Measurements from ENCODE around the gene TMEM119. TPM values are rescaled to one million over a fixed set of nuclear protein-coding genes. Genes with fewer than 3 reads are reported as not detected.
"Not testable (repeated sequence)": the region's sequence is repeated elsewhere in the genome, so short reads cannot be mapped to it uniquely, and the experiment has no call there.

The TMEM119 gene
- total and polyA plus RNA-seq, 12 donors: 3.1 to 14.8 (median 6.6) TPM

GRCh38 chr12:108577458-108577857, 20.4 kb downstream of the TMEM119 start:
- no peak overlapping the region for H3K4me3 ChIP-seq
- H3K27ac ChIP-seq: no peak overlapping the region
- TF ChIP-seq POLR2A (IDR thresholded peaks at IDR 0.05) (no peak), CTCF (IDR thresholded peaks at IDR 0.05) (no peak)
- no peaks in the 10 kb centered on the region for H3K9me3 ChIP-seq (replicated peaks in 1 of 3)
- no peak for DNase-seq
- H3K27me3 ChIP-seq: no peaks in the 10 kb centered on the region
- no peaks in the 10 kb centered on the region for H3K4me1 ChIP-seq (replicated peaks in 1 of 2)
- intact Hi-C loops (cut with DNase I): loop anchor here in 1 of 2 donors (10.0 kb wide), 1 partner anchor 237 kb away; no protein-coding TSS in a partner anchor
- no peaks in the 10 kb centered on the region for H3K36me3 ChIP-seq (replicated peaks in 1 of 2)

GRCh38 chr12:108576660-108577234, 21.1 kb downstream of the TMEM119 start:
- Histone ChIP-seq H3K4me3 (no peak overlapping the region), H3K27me3 (no peaks in the 10 kb centered on the region), H3K9me3 (replicated peaks in 1 of 3) (no peaks in the 10 kb centered on the region), H3K36me3 (replicated peaks in 1 of 2) (no peaks in the 10 kb centered on the region), H3K4me1 (replicated peaks in 1 of 2) (no peaks in the 10 kb centered on the region), H3K27ac (no peak overlapping the region)
- WGBS, 4 donors: 57 to 90% (median 71%) methylated on average over 5 to 6 of the region's 6 CpGs
- intact Hi-C loops (cut with DNase I): loop anchor here in 1 of 2 donors (10.0 kb wide), 1 partner anchor 238 kb away; no protein-coding TSS in a partner anchor
- TF ChIP-seq POLR2A (IDR thresholded peaks at IDR 0.05) (no peak), CTCF (IDR thresholded peaks at IDR 0.05) (no peak)
- peak in 1 of 7 donors; percentile 3 for DNase-seq

- TF ChIP-seq POLR2A (IDR thresholded peaks at IDR 0.05): no peak
- no peak for TF ChIP-seq CTCF (IDR thresholded peaks at IDR 0.05)
- no peaks in the 10 kb centered on the region for H3K9me3 ChIP-seq (replicated peaks in 1 of 3)
- no peaks in the 10 kb centered on the region for H3K4me1 ChIP-seq (replicated peaks in 1 of 2)
- no peaks in the 10 kb centered on the region for H3K27me3 ChIP-seq
- intact Hi-C loops (cut with DNase I): loop anchor here in 1 of 2 donors (10.0 kb wide), 1 partner anchor 239 kb away; no protein-coding TSS in a partner anchor
- no peak overlapping the region for H3K27ac ChIP-seq
- peak in 3 of 7 donors; percentile 3 to 30 (median 10) for DNase-seq
- WGBS, 4 donors: 88 to 93% (median 93%) methylated on average over 9 of the region's 9 CpGs
- H3K36me3 ChIP-seq (replicated peaks in 1 of 2): no peaks in the 10 kb centered on the region
- no peak overlapping the region for H3K4me3 ChIP-seq
Measured at GRCh38 chr12:108575199-108575912, 22.5 kb downstream of the TMEM119 start.

- H3K4me1 ChIP-seq (replicated peaks in 1 of 2); H3K27ac ChIP-seq; H3K27me3 ChIP-seq; H3K9me3 ChIP-seq (replicated peaks in 1 of 3); H3K36me3 ChIP-seq (replicated peaks in 1 of 2); H3K4me3 ChIP-seq; DNase-seq: not testable (repeated sequence)
- WGBS, 4 donors: 84 to 98% (median 92%) methylated on average over 1 of the region's 1 CpG
- intact Hi-C loops (cut with DNase I): loop anchor here in 1 of 2 donors (10.0 kb wide), 1 partner anchor 241 kb away; no protein-coding TSS in a partner anchor
Measured at GRCh38 chr12:108574276-108574675, 23.6 kb downstream of the TMEM119 start.

Data from adrenal gland (tissue), 12 donors.